Measurements from ENCODE around the gene TMEM37.

Gene TMEM37

DNA sequence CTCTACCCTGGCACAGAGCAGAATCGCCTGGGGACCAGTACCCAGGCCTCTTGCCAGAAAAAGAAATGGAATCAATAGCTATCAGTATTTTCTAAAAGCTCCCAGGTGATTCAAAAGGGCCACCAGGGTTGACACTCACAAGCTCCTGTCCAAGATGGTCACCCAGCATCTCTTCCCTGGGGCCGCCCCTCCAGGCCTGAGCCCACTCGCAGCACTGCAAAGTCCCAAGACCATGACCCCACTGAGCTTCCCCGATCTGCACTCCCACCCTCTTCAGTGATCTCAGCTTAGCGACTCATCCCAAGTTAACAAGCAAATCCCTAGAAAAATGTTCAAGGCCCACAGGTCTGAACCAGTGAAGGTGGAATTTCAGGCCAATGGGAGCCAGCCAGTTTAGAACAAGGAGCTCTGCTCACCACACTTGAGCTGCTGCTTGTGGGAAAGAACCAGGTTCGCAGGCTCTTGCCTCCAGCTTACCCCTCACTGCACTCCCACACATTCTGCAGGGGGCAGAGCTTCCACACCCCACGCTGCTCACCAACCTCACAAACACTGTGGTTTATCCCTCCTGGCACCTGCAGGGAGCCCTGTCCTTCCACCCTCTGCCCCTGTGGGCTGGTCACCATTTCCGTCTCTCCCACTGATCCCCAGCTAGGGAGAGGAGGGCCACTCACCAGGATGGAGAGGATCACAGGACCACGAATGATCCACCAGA, 19.8 kb downstream of the TMEM37 start:
- DNase-seq: no peak

DNA sequence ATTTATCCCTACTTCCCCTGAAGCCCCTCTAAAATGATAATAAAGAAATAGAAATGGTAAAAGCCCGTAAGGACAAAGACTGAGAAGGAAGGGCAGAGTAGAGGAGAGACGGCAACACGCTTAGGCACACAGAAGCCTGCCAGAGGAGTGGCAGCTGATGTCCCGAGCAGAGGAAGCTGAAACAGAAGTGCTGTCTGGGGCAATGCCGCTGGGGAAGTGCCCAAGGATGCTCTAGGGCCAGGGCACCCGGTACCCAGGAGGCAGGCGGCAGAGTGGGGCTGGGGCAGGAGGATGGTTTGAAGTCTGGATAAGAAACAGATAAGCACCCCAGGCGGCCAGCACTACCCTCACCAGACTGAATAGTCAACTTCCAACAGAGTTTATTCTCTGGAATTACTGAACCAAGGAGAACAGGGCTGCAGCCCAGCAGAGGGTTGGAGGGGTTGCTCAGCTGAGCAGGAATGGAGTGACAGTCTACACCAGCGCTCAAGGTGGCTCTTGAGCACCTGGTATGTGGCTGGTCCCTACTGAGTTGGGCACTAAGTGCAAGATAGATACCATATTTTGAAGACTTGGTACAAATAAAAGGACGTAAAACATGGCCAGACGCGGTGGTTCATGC, 22.4 kb downstream of the TMEM37 start:
- no peak for DNase-seq

DNA sequence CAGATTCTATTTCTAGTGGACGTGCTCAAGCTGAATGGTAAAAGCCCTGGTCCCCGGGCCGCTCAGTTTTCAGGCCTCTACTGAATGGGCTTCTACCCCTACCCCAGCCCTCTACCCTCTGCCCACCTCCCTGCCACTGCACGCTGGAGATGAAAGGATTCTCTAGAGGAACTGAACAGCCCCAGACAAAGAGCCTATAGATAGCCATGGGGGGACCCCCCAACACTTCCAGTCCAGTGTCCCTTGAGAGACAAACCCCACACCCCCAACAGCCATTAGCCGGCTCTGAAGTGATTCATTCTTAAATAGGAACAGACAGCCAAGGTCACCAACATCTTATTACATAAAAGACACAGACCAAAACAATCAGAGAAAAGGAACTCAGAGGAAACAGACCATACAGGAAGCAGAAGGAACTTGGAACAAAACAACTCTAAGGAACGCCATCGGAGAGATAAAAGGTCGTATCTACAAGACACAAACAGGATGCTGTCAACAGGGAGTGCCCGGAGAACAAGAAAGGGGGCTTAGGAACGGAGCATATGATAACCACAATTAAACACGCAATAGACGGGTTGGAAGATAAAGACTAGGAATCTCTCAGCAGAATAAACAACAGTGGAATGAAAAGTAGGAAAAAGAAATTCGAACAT, 23.5 kb downstream of the TMEM37 start:
- DNase-seq: no peak

DNA sequence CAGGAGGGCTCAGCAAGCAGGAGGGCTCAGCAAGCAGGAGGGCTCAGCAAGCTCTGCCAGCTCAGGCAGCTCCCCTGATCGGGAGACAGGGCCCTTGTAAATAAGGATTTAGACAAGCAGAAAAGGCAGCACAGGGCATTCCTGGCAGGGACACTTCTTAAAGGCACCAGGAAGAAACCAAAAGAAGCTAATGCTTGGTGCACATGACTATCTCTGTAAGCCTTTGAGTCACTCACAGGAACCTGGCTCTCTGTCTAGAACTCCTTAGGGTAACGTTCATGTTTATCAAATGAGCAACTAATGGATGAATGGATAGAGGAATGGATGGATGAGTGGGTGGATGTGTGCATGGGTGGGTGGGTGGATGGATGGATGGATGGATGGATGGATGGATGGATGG, 28.4 kb downstream of the TMEM37 start:
- no peak for DNase-seq

DNA sequence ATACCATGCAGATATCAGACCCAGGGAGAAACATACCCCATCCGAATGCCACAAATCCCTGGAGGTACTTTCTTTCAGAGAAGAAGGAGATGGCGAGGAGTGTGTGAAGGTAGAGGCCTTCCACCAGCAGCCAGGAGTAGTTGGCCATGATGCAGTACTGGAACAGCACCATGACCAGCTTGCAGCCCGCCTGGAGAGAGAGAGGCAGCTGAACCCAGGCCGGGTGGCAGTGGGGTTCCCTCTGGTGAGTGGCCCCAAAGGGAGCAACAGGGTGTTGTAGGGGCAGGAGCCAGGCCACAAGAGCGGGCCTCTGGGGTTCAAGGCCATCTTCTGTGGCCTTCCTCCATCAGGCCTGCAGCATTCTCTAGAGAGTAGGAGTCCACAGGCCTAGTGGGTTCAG, 30.2 kb downstream of the TMEM37 start:
- DNase-seq: no peak

DNA sequence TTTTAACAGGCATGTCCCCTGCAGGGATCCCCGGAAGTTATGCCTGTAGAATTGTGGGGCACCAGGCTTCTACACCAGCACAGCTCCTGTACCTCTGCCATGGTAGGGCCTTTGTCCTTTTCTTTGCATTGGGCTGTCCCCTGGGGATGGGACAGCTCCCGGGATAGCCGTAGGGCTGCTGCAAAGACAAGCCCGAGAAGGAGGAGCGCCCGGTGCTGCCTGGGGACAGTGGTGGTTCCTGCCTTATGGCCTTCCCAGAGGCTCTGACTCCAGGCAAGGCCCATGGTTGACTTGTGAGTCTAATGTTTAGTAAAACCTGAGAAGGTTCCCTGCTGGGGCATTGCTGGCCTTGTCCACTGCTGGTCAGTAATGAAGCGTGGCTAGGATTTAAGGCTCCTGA, 30.9 kb downstream of the TMEM37 start:
- no peak for DNase-seq

DNA sequence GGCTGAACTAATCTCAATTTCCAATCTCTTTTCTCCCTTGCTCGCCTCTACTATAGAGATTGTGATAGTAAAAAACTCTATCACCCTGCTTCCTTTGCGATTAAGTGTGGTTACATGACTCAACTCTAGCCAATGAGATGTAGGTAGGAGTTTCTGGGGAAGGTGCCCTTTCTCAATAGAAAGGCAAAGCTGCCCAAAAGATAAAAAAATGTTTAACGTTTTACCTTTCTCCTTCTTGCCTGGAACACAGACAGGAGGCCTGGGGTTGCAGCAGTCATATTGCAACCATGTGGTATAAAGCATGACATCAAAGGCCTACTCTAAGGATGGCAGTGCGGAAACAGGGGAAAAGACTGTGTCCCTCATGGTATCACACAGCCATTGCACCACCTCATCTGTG, 31.5 kb downstream of the TMEM37 start:
- no peak for DNase-seq

DNA sequence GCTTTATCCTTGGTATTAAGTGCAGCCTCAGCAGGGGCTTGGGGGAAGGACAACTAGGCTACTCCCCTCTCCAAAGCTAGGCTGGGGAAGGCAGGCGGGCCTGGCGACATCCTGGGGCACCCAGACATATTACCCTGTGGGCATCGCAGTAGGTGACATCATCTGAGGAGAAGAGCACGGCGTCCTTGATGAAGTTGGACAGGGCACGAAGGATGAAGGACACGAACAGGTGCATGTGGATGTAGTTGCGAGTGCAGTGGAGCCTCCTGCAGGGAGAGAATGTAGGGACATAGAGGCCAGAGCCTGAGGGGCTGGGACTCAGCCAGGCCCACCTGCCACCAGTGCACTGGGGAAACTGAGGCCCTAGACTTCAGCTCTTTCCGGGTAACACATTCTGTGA, 32.3 kb downstream of the TMEM37 start:
- DNase-seq: no peak

DNA sequence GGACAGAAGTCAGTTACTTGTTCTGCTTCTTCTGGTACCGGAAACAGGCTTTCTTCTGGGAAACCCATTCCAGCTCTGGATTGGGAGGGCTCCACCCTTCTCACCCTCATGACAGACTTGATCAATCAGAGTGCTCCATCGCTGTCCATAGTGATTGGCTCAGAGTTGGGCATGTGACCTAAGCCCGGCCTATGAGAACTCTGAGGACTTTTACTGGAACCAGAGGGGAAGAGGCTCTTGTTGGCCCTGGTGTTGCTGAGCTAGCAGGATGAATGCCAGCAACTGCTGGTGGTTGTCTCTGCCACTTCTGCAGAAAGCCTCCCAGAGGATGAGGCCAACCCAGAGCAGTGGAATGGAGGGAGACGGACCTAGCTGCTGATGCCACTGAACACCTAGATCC, 33.3 kb downstream of the TMEM37 start:
- no peak for DNase-seq

DNA sequence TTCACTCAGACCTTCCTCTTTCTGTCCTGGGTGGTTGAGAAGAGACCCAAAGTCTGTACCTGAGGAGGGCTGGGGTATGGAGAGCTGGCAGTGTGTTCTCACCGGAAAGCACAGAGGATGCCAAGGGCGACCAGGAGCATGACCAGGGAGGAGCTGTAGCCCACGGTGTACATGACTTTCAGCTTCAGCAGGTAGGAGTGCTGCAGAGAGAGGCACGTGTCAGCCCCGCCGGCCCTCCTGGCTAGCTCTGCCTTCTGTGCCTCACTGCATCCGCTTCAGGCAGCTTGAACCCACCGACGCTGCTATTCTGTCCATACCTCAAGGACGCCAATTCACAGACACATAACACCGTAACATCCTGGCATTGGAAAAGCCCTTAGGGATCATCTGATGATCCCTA, 34.0 kb downstream of the TMEM37 start:
- DNase-seq: no peak

DNA sequence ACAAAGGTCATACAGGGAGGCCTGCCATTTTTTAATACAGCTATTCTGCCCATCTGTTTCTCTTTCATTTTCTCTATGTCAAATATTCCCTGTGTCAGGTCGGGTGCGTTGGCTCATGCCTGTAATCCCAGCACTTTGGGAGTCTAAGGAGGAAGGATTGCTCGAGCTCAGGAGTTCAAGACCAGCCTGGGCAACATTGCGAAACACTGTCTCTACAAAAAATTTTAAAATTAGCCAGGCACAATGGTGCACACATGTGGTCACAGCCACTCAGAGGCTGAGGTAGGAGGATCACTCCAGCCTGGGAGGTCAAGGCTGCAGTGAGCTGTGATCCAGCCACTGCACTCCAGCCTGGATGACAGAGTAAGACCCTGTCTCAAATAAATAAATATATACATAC, 34.7 kb downstream of the TMEM37 start:
- no peak for DNase-seq

DNA sequence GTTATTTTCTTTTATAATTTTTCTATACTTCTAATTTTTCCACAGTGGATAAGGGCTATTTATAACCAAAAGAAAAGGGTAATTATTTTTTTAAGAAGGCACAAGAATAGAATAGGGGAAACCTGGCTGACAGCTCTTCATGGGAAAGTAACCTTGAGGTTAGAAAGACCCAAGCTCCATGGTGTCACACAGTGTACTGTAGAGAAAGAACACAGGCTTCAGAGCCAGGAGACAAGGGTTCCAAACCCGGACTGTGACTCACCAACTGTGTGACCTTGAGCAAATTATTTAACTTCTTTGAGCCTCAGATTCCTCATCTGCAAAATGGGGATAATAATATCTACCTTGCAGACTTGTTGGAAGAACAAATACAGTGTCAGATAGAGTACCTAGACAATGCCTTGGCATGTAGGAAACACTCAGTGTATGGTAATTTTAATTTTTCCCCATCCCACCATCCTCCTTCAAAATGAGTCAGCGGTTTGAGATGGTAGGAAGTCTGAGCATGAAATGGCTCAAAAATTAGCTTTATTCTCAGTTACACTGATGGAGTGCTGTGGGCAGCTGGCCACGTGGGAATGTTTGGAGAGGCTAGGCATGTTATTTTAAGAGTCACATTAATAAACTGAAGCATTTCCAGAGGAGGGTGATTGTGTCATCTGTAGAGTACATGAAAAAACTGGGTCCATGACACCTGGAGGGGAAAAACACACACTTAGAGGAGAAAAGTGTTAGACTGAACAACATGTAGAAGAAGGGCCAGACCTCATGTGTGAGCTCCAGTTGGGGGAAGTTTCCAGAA, 36.7 kb downstream of the TMEM37 start:
- DNase-seq: peak in 3 of 56 donors; percentile 11 to 18 (median 17)

DNA sequence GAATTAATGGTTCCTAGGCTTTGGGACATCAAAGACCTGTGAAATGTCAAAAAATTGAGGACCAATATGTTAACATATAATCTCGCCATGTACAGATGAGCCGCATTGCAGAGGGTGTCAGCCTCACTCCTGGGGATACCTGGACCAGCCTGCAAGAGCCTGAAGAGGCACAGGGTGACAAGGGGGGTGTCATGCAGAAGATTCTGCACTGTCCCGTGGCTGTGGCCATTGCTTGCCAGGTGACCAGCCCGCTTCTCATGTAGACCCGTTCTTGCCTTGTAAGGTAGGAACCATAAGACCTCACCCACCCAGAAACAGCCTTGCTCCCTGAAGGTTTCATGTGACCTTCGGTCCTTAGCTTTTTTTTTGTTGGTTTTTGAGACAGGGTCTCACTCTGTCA, 37.5 kb downstream of the TMEM37 start:
- no peak for DNase-seq

DNA sequence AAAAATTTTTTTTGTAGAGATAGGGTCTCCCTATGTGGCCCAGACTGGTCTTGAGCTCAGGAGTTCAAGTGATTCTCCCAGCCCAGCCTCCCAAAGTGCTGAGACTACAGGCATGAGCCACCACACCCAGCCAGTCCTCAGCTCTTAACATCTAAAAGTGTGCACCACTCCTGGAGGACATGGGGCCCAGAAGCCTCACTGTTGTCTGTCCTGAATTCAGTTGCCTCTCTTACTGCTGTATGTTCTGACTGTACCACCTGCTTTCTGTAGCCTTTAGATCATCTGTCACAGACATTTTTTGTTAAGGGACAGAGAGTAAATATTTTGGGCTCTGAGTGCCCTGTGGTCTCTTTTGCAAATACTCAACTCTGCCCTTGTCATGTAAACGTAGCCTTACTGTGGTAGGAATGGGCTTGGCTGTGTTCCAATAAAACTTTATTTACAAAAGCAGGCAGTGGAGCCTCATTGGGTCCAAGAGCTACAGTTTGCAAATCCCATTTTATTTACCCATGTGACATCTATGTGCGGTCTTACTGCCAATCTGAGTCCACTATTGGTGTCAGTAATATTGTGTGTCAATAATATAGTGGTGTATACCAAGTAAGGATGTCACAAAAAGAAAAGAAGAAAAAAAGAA, 38.1 kb downstream of the TMEM37 start:
- DNase-seq: no peak

DNA sequence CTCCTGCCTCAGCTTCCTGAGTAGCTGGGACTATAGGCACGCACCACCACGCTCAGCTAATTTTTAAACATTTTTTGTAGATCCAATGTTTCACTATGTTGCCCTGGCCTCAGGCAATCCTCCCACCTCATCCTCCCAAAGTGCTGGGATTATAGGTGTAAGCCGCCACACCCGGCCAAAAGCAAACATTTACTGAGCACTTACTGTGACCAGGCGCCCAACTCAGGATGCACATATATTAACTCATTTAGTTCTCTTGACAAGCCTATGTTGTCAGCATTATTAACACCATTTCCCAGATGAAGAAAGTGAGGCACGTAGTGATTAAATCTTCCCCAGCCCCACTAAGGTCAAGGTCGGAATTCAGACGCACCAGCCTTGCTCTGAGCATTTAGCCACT, 41.1 kb downstream of the TMEM37 start:
- DNase-seq: no peak

DNA sequence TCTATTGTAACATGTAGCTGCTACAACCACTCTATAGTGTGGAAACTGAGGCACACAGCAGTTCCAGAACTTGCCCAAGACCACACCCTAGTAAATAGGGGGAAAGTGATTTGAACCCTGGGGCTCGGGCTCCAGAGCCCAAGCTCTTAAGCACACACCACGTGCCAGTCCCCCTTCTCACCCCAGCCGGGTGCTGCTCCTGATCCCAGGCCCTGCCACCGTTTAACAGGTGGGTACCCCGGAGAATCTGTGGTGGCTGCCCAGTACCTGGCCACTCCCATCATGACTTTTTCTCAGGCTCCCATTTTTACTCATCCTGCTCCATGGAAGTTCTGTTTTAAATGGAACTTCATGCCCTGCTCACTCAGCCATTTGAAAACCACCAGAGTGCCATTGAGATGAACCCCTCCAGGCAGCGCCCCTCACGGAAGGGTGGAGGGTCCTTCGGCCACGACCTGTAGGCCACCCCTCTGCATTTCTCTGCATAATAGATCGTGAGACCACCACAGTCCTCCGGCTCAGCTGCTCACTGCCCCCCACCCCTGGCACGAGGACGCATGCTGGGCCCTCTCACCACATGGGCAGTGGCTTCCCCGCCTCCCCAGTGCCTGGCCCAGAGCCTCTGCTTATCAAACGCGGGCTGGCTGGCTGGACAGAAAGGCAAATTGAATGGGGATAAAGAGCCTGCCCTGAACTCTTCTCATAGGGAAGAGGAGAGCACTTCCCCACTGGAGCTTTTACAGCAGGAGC, 42.1 kb downstream of the TMEM37 start:
- no peak for DNase-seq

DNA sequence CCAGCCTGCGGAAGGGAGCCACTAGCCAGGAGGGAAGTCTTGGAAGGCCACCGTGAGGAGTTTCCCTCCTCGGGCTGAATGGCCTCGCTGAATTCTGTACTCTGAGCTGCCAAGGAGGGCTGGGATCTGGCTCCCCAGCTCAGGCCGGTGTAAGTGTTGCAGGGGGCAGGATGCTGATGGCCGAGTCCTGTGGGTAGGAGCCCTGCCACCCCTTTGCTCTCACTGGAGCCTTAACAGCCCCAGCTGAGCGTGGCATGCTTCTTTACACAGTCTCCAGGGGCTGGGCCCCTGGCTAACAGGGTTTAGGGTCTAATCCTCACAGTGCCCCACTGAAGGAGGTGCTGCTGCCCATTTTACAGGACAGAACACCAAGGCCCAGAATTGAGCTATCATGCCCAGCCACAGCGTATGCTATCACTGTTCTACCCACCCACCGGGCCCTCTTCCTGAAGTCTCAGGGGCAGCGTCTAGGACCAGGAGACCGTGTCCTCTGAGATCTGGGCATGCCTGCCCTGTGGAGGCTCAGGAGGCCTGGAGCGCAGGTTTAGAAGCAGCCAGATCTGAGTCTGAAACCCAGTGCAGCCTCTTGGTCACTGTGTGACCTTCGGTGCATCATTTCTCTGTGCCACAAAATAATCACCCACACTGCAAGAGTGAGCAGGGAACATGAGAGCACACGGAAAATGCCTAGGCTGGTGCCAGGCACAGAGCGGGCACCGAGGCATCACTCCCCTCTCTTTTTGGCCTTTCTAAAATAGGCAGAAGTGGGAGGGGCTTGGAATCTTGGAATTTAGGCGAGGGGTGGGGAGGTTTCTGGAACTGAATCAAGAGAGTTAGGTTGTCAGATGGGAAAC, 42.9 kb downstream of the TMEM37 start:
- no peak for DNase-seq

DNA sequence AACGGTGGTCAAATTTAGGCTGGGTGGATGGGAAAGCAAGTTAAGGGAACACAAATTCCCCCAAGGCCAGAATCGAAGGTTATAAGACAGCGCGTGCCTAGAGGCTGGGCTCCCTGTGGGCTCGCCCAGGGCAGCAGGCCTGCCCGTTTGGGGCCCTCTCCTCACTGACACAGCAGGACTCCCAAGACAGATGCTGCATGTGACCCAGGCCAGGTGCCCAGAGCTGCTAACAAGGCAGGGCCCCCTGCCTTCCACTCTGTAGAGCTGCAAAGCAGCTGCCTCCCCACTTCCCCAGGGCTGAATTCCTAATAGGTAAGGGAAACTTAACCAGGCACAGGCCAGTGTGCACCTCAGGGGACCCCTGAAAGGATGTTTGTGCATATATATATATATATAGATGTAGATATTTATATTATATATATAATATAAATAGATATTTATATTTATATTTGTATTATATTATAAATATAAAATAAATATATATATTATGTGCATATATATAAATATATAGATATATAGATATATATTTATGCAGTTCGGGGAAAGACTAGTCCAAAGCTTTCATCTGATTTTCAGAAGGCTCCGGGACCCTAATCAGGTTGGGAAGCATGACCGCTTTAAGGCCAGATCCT, 43.7 kb downstream of the TMEM37 start:
- DNase-seq: no peak

DNA sequence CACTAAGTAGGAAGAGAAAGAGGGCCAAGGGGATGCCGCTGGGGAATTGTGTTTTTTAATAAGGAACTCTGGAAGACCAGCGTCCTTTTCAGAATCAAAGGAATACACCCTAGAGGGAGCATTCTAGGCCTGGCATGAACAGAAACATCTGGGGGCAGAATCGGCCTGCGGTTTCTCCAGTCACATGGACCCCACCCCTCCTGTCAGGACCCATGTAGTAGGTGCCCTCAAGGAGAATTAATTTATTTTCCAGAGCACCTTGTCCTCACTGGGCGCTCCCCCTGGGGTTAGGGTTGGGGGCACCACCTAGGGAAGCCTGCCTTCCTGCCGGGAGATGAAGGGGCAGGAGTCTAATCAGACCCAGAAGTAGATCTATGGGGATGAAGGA, 44.2 kb downstream of the TMEM37 start:
- no peak for DNase-seq

All from amygdala (tissue), 56 donors.